ENCODE data around the gene CTSZ.
"Not testable (repeated sequence)": the region's sequence is repeated elsewhere in the genome, so short reads cannot be mapped to it uniquely, and the experiment has no call there.

Gene CTSZ

DNA sequence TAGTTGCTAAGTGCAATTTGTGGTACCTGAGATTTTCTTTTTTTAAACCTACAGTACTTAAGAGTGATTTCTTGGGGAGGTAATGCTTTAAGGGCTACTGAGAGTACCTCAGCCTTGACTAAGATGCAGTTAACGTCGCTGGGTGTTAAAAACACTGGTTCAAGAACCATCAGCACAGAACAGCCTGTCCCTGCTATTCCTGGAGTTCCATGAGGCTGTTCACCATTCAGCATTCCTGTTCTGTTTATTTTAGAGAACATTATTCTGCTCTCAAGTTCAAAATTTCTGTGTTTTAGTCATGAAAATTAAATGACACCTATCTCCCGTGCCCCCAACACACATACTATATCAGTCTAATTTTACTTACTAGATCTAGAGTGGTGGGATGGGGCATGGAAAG, 37.2 kb upstream of the CTSZ start:
- Histone ChIP-seq H2AFZ (ENCODE audit: low read depth, low read length) (no peak overlapping the region), H3K36me3 (replicated peaks; ENCODE audit: low read depth, low read length) (peaks cover 22% of the 10 kb centered on the region), H3K4me1 (ENCODE audit: low read length) (peaks cover 38% of the 10 kb centered on the region), H3K79me2 (ENCODE audit: low read length) (peaks cover 36% of the 10 kb centered on the region), H3K4me3 (ENCODE audit: low read length) (no peak overlapping the region), H4K20me1 (ENCODE audit: insufficient read depth, low read length) (peaks cover 22% of the 10 kb centered on the region), H3K27me3 (ENCODE audit: low read depth, low read length) (peaks cover 1% of the 10 kb centered on the region), H3K27ac (ENCODE audit: low read length) (no peak overlapping the region), H3K9me3 (ENCODE audit: insufficient read depth, low read length) (no peaks in the 10 kb centered on the region), H3K4me2 (ENCODE audit: low read length) (no peak overlapping the region), H3K9ac (ENCODE audit: low read length) (no peak overlapping the region)
- TF ChIP-seq EZH2phosphoT487 (IDR thresholded peaks at IDR 0.05; ENCODE audit: low read depth): no peak
- TF ChIP-seq, protein P1, sequence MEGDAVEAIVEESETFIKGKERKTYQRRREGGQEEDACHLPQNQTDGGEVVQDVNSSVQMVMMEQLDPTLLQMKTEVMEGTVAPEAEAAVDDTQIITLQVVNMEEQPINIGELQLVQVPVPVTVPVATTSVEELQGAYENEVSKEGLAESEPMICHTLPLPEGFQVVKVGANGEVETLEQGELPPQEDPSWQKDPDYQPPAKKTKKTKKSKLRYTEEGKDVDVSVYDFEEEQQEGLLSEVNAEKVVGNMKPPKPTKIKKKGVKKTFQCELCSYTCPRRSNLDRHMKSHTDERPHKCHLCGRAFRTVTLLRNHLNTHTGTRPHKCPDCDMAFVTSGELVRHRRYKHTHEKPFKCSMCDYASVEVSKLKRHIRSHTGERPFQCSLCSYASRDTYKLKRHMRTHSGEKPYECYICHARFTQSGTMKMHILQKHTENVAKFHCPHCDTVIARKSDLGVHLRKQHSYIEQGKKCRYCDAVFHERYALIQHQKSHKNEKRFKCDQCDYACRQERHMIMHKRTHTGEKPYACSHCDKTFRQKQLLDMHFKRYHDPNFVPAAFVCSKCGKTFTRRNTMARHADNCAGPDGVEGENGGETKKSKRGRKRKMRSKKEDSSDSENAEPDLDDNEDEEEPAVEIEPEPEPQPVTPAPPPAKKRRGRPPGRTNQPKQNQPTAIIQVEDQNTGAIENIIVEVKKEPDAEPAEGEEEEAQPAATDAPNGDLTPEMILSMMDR (IDR thresholded peaks at IDR 0.05; ENCODE audit: low read depth, low read length): no peak

DNA sequence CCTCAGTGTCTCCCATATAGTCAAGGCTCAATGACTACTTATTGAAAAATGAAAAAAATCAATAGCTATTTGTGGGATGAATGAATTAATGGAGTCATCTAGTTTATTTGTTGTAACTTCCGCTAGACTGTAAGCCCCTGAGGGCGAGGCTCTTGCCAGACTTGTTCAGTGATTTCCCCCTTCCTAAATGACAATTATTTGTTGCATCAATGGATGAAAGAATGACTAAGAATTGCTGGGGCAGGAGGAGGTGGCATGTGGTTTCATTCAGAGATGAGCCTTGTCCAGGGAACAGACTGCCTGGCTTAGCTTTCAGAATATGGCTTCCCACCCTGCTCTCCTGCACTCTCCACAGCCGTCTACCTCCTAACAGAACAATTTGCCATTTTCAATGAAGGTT, 36.6 kb upstream of the CTSZ start:
- Histone ChIP-seq H4K20me1 (ENCODE audit: insufficient read depth, low read length) (peaks cover 26% of the 10 kb centered on the region), H3K4me3 (ENCODE audit: low read length) (peak overlapping the region; percentile 83), H3K9ac (ENCODE audit: low read length) (peak overlapping the region; percentile 91), H3K79me2 (ENCODE audit: low read length) (peaks cover 42% of the 10 kb centered on the region), H3K27me3 (ENCODE audit: low read depth, low read length) (no peaks in the 10 kb centered on the region), H3K27ac (ENCODE audit: low read length) (no peak overlapping the region; the same call in 1 of the 2 replicates), H3K4me2 (ENCODE audit: low read length) (peak overlapping the region; percentile 83), H3K4me1 (ENCODE audit: low read length) (peaks cover 39% of the 10 kb centered on the region), H3K36me3 (replicated peaks; ENCODE audit: low read depth, low read length) (peaks cover 22% of the 10 kb centered on the region), H2AFZ (ENCODE audit: low read depth, low read length) (peak overlapping the region; percentile 90), H3K9me3 (ENCODE audit: insufficient read depth, low read length) (no peaks in the 10 kb centered on the region)
- TF ChIP-seq, protein P1 (IDR thresholded peaks at IDR 0.05; ENCODE audit: low read depth, low read length): no peak
- no peak for TF ChIP-seq EZH2phosphoT487 (IDR thresholded peaks at IDR 0.05; ENCODE audit: low read depth)

DNA sequence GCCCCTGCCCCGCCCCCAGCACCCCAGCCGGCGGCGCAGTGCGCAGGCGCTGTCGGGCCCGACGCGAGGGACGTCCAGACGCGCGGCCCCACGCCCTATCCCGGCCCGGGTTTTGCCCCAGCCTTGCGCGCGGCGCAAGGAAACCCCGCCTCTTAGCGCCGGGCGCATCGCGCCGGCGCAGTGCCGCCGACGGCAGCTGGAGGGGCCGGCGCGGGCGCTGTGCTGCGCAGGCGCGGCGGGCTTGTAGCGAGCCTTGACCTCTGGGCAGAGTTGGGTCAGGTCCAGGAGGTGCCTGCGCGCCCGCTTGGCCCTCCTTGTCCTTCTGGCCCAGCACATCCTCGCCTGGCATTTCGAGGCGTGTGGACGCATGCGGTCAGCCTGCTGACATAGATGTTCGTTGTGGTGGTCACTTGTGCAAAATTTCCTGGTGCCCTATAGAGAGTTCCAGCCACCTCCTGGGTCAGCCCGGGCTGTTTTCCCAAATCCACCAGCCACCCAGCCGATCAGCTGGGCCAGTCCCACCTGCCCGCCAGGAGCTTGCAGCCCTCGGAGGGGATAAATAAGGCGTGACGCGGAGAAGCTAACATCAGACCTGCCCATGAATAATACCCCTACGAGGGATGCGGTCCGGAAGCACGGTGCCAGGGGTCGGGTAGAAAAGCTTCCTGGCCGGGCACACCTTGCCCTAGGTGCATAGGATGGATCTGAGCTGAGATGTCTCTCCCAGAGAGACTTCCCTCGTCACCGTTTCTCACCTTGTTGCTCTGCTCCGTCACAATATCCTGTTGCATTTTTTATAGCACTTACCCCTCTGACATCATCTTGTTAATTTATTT, 36.0 kb upstream of the CTSZ start:
- H3K79me2 ChIP-seq (ENCODE audit: low read length): peaks cover 49% of the 10 kb centered on the region
- H3K27ac ChIP-seq (ENCODE audit: low read length): peak overlapping the region; percentile 53
- no peaks in the 10 kb centered on the region for H3K27me3 ChIP-seq (ENCODE audit: low read depth, low read length)
- H3K36me3 ChIP-seq (replicated peaks; ENCODE audit: low read depth, low read length): peaks cover 26% of the 10 kb centered on the region
- H3K4me1 ChIP-seq (ENCODE audit: low read length): peaks cover 35% of the 10 kb centered on the region
- peaks cover 31% of the 10 kb centered on the region for H4K20me1 ChIP-seq (ENCODE audit: insufficient read depth, low read length)
- no peak for TF ChIP-seq EZH2phosphoT487 (IDR thresholded peaks at IDR 0.05; ENCODE audit: low read depth)
- TF ChIP-seq, protein P1 (IDR thresholded peaks at IDR 0.05; ENCODE audit: low read depth, low read length): no peak
- no peaks in the 10 kb centered on the region for H3K9me3 ChIP-seq (ENCODE audit: insufficient read depth, low read length)
- H2AFZ ChIP-seq (ENCODE audit: low read depth, low read length): peak overlapping the region; percentile 90
- peak overlapping the region; percentile 91 for H3K9ac ChIP-seq (ENCODE audit: low read length)
- H3K4me2 ChIP-seq (ENCODE audit: low read length): peak overlapping the region; percentile 83
- H3K4me3 ChIP-seq (ENCODE audit: low read length): peak overlapping the region; percentile 83

DNA sequence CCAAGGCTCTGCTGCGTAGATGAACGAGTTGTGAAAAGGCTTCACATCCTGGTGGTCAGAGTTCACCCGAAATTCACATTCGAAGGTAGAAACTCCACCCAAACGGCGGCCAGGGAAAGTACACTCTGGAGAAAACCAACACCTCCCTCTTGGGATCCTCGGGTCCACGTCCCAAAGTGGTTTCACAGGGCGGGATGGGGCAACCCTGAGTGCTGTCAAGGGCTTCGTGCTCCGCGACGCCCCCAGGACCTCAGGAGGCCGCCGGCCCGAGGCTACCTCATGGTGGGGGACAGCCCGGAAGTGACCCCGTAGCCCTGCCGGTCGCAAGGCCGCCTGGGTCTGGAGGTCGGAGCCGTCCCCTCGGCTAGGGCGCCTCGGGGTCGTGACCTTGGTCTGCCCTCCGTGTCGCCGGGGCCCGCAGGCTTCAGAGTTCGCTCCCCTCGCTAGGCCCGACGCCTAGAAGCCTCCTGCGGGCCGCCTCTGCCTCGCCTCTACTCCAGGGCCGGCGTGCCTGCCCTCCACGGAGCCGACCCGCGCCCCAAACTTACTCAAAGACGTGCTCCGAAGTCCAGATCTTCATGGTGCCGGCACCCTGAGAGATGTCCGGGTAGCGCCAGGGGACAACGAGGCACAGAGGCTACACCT, 35.2 kb upstream of the CTSZ start, which contains the start of gene PRELID3B:
PRELID3B (minus strand) TSS at position 636 of the 645 bp plus-strand sequence; CDS start at position 580, 56 bp downstream.
- Histone ChIP-seq H2AFZ (ENCODE audit: low read depth, low read length) (peak within 1 kb of the TSS; percentile 90), H3K4me3 (ENCODE audit: low read length) (peak within 1 kb of the TSS; percentile 83), H3K27ac (ENCODE audit: low read length) (peak within 1 kb of the TSS; percentile 53), H3K4me1 (ENCODE audit: low read length) (peaks cover 34% of the 10 kb centered on the region), H3K36me3 (replicated peaks; ENCODE audit: low read depth, low read length) (peaks cover 33% of the 10 kb centered on the region), H3K79me2 (ENCODE audit: low read length) (peaks cover 56% of the 10 kb centered on the region), H3K9me3 (ENCODE audit: insufficient read depth, low read length) (no peaks in the 10 kb centered on the region), H3K4me2 (ENCODE audit: low read length) (peak within 1 kb of the TSS; percentile 83), H3K9ac (ENCODE audit: low read length) (peak within 1 kb of the TSS; percentile 91), H4K20me1 (ENCODE audit: insufficient read depth, low read length) (peaks cover 34% of the 10 kb centered on the region), H3K27me3 (ENCODE audit: low read depth, low read length) (no peaks in the 10 kb centered on the region)
- TF ChIP-seq EZH2phosphoT487 (IDR thresholded peaks at IDR 0.05; ENCODE audit: low read depth): no peak
- TF ChIP-seq, protein P1 (IDR thresholded peaks at IDR 0.05; ENCODE audit: low read depth, low read length): 0 out of 2 replicates have a peak, but pooled peaks have one; percentile 8

DNA sequence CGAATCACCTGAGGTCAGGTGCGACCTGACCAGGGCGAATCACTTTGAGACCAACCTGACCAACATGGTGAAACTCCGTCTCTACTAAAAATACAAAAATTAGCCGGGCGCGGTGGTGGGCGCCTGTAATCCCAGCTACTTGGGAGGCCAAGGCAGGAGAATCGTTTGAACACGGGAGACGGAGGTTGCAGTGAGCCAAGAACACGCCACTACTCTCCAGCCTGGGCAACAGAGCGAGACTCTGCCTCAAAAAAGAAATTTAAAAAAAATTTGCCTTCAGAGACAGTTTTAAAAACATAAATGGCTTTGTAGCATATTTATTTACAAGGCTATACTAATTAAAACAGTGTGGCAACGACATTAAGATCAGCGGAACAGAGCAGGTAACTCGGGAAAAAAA, 34.4 kb upstream of the CTSZ start:
- Histone ChIP-seq H3K79me2 (ENCODE audit: low read length) (peaks cover 61% of the 10 kb centered on the region), H3K36me3 (replicated peaks; ENCODE audit: low read depth, low read length) (peaks cover 41% of the 10 kb centered on the region), H3K4me1 (ENCODE audit: low read length) (peaks cover 34% of the 10 kb centered on the region)

More for the DNA sequence above, 34.4 kb upstream of the CTSZ start:
- H3K27ac ChIP-seq (ENCODE audit: low read length): peak overlapping the region; percentile 53; the same call in 1 of the 2 replicates
- not testable (repeated sequence) for H2AFZ ChIP-seq (ENCODE audit: low read depth, low read length); H3K9me3 ChIP-seq (ENCODE audit: insufficient read depth, low read length); H3K27me3 ChIP-seq (ENCODE audit: low read depth, low read length)
- H4K20me1 ChIP-seq (ENCODE audit: insufficient read depth, low read length): peaks cover 34% of the 10 kb centered on the region
- peak overlapping the region; percentile 83 for H3K4me3 ChIP-seq (ENCODE audit: low read length)
- H3K4me2 ChIP-seq (ENCODE audit: low read length): peak overlapping the region; percentile 81
- H3K9ac ChIP-seq (ENCODE audit: low read length): peak overlapping the region; percentile 82

Data from OCI-LY3 (cell line).